HG02938 (cell line): ENCODE data around the gene MRPS2.
"Not testable (repeated sequence)": the region's sequence is repeated elsewhere in the genome, so short reads cannot be mapped to it uniquely, and the experiment has no call there.

Experiments used
- ATAC-seq: cut with Tn5 transposase; IDR thresholded peaks from one replicate; pipeline ENCODE4 v1.9.1; 2021; ENCODE audit warnings: mild to moderate bottlenecking, moderate library complexity; ENCODE audit not compliant: unreplicated experiment

MRPS2 gene

GRCh38 chr9:135514342-135515082 lies 14.0 kb downstream of the MRPS2 start:
- ATAC-seq = no peak

- no peak for ATAC-seq
Observed at GRCh38 chr9:135515083-135515951, 14.8 kb downstream of the MRPS2 start.

- no peak for ATAC-seq
Observed at GRCh38 chr9:135516132-135516860, 15.8 kb downstream of the MRPS2 start.

- ATAC-seq = no peak
Observed at GRCh38 chr9:135517407-135517822, 16.9 kb downstream of the MRPS2 start.

- ATAC-seq = no peak
Observed at GRCh38 chr9:135519179-135519971, 18.9 kb downstream of the MRPS2 start.

- no peak for ATAC-seq
Observed at GRCh38 chr9:135520916-135521607, 20.6 kb downstream of the MRPS2 start, which contains the start of gene LCN1. Gene LCN1, plus strand, starts transcription at chr9:135521440. Its CDS starts 58 bp downstream, at chr9:135521498.

GRCh38 chr9:135521608-135522095 lies 21.2 kb downstream of the MRPS2 start:
- no peak for ATAC-seq

GRCh38 chr9:135522137-135522877 lies 21.8 kb downstream of the MRPS2 start:
- no peak for ATAC-seq

- ATAC-seq = no peak
Observed at GRCh38 chr9:135522931-135523330, 22.4 kb downstream of the MRPS2 start.

GRCh38 chr9:135523521-135524129 lies 23.1 kb downstream of the MRPS2 start:
- ATAC-seq = no peak

- ATAC-seq = no peak
Observed at GRCh38 chr9:135524130-135524861, 23.8 kb downstream of the MRPS2 start.

- no peak for ATAC-seq
Observed at GRCh38 chr9:135525241-135526088, 25.0 kb downstream of the MRPS2 start.

- ATAC-seq = no peak
Observed at GRCh38 chr9:135526089-135526729, 25.7 kb downstream of the MRPS2 start.

GRCh38 chr9:135526730-135527571 lies 26.5 kb downstream of the MRPS2 start:
- no peak for ATAC-seq

- ATAC-seq = not testable (repeated sequence)
Observed at GRCh38 chr9:135528842-135529435, 28.5 kb downstream of the MRPS2 start.
